Measurements from ENCODE around the gene EEFSEC. TPM values are rescaled to one million over a fixed set of nuclear protein-coding genes. Genes with fewer than 3 reads are reported as not detected.

Gene EEFSEC
- total and polyA plus RNA-seq, 2 of the 8 experiments (the other 6 are each of a cell fraction or from before 2014, with no cell fraction given) = 13.1 to 19.8 TPM

GRCh38 chr3:128297401-128298138, 144.3 kb downstream of the EEFSEC start (continued):
- TF ChIP-seq SIX5 (IDR thresholded peaks at IDR 0.05; ENCODE audit: low read depth, low read length) = no peak
- no peak for TF ChIP-seq RAD21 (IDR thresholded peaks at IDR 0.05 in 1 of 2, conservative IDR thresholded peaks at IDR 0.05 in 1 of 2; ENCODE audit: low read depth in 2 of 2, low read length in 2 of 2)
